PC-3 (cell line): Measurements from ENCODE around the gene UQCRC2.

ENCODE experiments used
- EZH2 ChIP-seq: fragments of 300-600 bp; sonication (generic); IDR thresholded peaks from one replicate; pipeline ENCODE4 v1.6.1; 2017; ENCODE audit warnings: antibody characterized with exemption, mild to moderate bottlenecking, low read length; ENCODE audit not compliant: unreplicated experiment
- TF ChIP-seq, protein P1 (sequence below): fragments of 300-600 bp; sonication (generic); conservative IDR thresholded peaks from 2 replicates; pipeline ENCODE4 v1.5.1; 2017; ENCODE audit warnings: antibody characterized with exemption, low read depth, mild to moderate bottlenecking, low read length

DNA sequence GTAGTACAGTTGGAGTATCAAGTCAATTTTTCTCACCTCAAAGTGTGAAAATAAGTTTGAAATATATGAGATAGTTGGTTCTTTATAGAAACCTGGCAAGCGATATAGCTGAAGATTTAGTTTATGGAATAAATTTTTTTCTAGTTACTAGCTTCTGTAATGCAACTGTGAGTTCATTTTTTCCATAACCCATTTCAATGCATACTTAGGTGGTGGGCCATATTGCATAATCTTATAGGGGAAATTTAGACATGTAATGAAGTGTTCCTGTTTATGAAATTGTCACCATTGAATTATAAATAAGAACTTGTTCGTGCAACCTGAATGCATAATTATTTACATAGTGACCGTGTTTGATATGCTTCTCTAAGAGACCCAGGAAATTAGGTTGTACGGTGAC is 63.8 kb downstream of the UQCRC2 start:
- TF ChIP-seq, protein P1, sequence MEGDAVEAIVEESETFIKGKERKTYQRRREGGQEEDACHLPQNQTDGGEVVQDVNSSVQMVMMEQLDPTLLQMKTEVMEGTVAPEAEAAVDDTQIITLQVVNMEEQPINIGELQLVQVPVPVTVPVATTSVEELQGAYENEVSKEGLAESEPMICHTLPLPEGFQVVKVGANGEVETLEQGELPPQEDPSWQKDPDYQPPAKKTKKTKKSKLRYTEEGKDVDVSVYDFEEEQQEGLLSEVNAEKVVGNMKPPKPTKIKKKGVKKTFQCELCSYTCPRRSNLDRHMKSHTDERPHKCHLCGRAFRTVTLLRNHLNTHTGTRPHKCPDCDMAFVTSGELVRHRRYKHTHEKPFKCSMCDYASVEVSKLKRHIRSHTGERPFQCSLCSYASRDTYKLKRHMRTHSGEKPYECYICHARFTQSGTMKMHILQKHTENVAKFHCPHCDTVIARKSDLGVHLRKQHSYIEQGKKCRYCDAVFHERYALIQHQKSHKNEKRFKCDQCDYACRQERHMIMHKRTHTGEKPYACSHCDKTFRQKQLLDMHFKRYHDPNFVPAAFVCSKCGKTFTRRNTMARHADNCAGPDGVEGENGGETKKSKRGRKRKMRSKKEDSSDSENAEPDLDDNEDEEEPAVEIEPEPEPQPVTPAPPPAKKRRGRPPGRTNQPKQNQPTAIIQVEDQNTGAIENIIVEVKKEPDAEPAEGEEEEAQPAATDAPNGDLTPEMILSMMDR: no peak
- no peak for TF ChIP-seq EZH2
